KMS-11 (cell line): ENCODE measurements around the gene AUTS2.

ENCODE experiments used
- H2AFZ ChIP-seq: fragments of 200-600 bp; sonication (generic); 2 replicates; pipeline ENCODE4 v1.6.1; 2016; ENCODE audit warnings: antibody characterized with exemption, mixed run types, low read depth
- H3K27ac ChIP-seq: fragments of 200-600 bp; sonication (generic); 2 replicates; pipeline ENCODE4 v1.6.1; 2016; ENCODE audit warnings: mild to moderate bottlenecking, mixed run types
- H3K27me3 ChIP-seq: fragments of 200-600 bp; sonication (generic); 2 replicates; pipeline ENCODE4 v1.6.1; 2017; ENCODE audit warnings: mild to moderate bottlenecking, low read depth, mixed run types, moderate library complexity; ENCODE audit not compliant: insufficient read depth
- H3K36me3 ChIP-seq: fragments of 200-600 bp; sonication (generic); 2 replicates; pipeline ENCODE4 v1.6.1; 2017; ENCODE audit warnings: mild to moderate bottlenecking, mixed run types; ENCODE audit not compliant: insufficient read depth
- H3K4me1 ChIP-seq: fragments of 200-600 bp; sonication (generic); 2 replicates; pipeline ENCODE4 v1.6.1; 2016; ENCODE audit warnings: mild to moderate bottlenecking, low read depth, mixed run types; ENCODE audit not compliant: poor library complexity, severe bottlenecking
- H3K4me2 ChIP-seq: fragments of 200-600 bp; sonication (generic); 2 replicates; pipeline ENCODE4 v1.7.0; 2016; ENCODE audit warnings: mild to moderate bottlenecking, mixed run types
- H3K4me3 ChIP-seq: fragments of 200-600 bp; sonication (generic); IDR thresholded peaks from 2 replicates; pipeline ENCODE4 v1.6.1; 2017; ENCODE audit warnings: low read depth, low read length, mixed read lengths; ENCODE audit not compliant: insufficient read depth
- H3K79me2 ChIP-seq: fragments of 200-600 bp; sonication (generic); 2 replicates; pipeline ENCODE4 v1.6.1; 2016; ENCODE audit warnings: low read depth, mixed run types; ENCODE audit not compliant: insufficient read depth
- H3K9ac ChIP-seq: fragments of 200-600 bp; sonication (generic); 2 replicates; pipeline ENCODE4 v1.6.1; 2016; ENCODE audit warnings: mild to moderate bottlenecking, mixed run types
- H4K20me1 ChIP-seq: fragments of 200-600 bp; sonication (generic); 2 replicates; pipeline ENCODE4 v1.6.1; 2016; ENCODE audit warnings: mild to moderate bottlenecking, mixed run types; ENCODE audit not compliant: insufficient read depth
- CTCF ChIP-seq: fragments of 200-600 bp; sonication (generic); conservative IDR thresholded peaks from 2 replicates; pipeline ENCODE4 v1.6.1; 2017; ENCODE audit warnings: low read depth, mild to moderate bottlenecking, antibody characterized with exemption, low read length, moderate library complexity, mixed read lengths

AUTS2 gene

GRCh38 chr7:70669854-70670253 lies 1071.6 kb downstream of the AUTS2 start:
- no peak overlapping the region for H2AFZ ChIP-seq
- no peaks in the 10 kb centered on the region for H3K27me3 ChIP-seq
- no peaks in the 10 kb centered on the region for H3K36me3 ChIP-seq
- no peaks in the 10 kb centered on the region for H3K79me2 ChIP-seq
- no peak overlapping the region for H3K27ac ChIP-seq
- no peaks in the 10 kb centered on the region for H4K20me1 ChIP-seq
- TF ChIP-seq CTCF = no peak
- H3K4me2 ChIP-seq = no peak overlapping the region
- no peak overlapping the region for H3K9ac ChIP-seq
- no peak overlapping the region for H3K4me3 ChIP-seq
- peaks cover 8% of the 10 kb centered on the region for H3K4me1 ChIP-seq

GRCh38 chr7:70670288-70670687 lies 1072.0 kb downstream of the AUTS2 start:
- no peaks in the 10 kb centered on the region for H3K27me3 ChIP-seq
- H3K27ac ChIP-seq = no peak overlapping the region
- no peaks in the 10 kb centered on the region for H3K79me2 ChIP-seq
- H3K4me2 ChIP-seq = no peak overlapping the region
- no peak overlapping the region for H3K9ac ChIP-seq
- H2AFZ ChIP-seq = no peak overlapping the region
- TF ChIP-seq CTCF = no peak
- H3K36me3 ChIP-seq = no peaks in the 10 kb centered on the region
- H3K4me1 ChIP-seq = peaks cover 8% of the 10 kb centered on the region
- no peak overlapping the region for H3K4me3 ChIP-seq
- H4K20me1 ChIP-seq = no peaks in the 10 kb centered on the region

GRCh38 chr7:70673778-70674570 lies 1075.7 kb downstream of the AUTS2 start:
- H3K79me2 ChIP-seq = no peaks in the 10 kb centered on the region
- no peak overlapping the region for H3K4me3 ChIP-seq
- no peak overlapping the region for H3K9ac ChIP-seq
- H3K27ac ChIP-seq = no peak overlapping the region
- TF ChIP-seq CTCF = no peak
- H3K4me2 ChIP-seq = no peak overlapping the region
- H3K27me3 ChIP-seq = no peaks in the 10 kb centered on the region
- H2AFZ ChIP-seq = no peak overlapping the region
- H3K36me3 ChIP-seq = no peaks in the 10 kb centered on the region
- H3K4me1 ChIP-seq = peaks cover 10% of the 10 kb centered on the region
- H4K20me1 ChIP-seq = no peaks in the 10 kb centered on the region

GRCh38 chr7:70674571-70675010 lies 1076.3 kb downstream of the AUTS2 start:
- Histone ChIP-seq H3K4me2 (no peak overlapping the region), H3K27ac (no peak overlapping the region), H4K20me1 (no peaks in the 10 kb centered on the region), H2AFZ (no peak overlapping the region), H3K9ac (no peak overlapping the region), H3K4me3 (no peak overlapping the region), H3K27me3 (no peaks in the 10 kb centered on the region), H3K36me3 (no peaks in the 10 kb centered on the region), H3K4me1 (peaks cover 17% of the 10 kb centered on the region), H3K79me2 (no peaks in the 10 kb centered on the region)
- TF ChIP-seq CTCF = no peak
